Fibroblast of villous mesenchyme (primary cell): ENCODE results near the gene ADSS1. TPM values are rescaled to one million over a fixed set of nuclear protein-coding genes. Genes with fewer than 3 reads are reported as not detected.

Experiments used
- DNase-seq: peaks from one replicate; pipeline ENCODE4 v3.0.0-alpha.2; 2010; ENCODE audit warnings: low read depth
- H3K4me3 ChIP-seq: 2 replicates; pipeline ENCODE4 v1.5.1; 2011; ENCODE audit warnings: low read depth, mild to moderate bottlenecking, low read length
- CTCF ChIP-seq: IDR thresholded peaks from 2 replicates; pipeline ENCODE4 v1.5.1; 2012; ENCODE audit warnings: low read depth, mild to moderate bottlenecking, low read length; ENCODE audit not compliant: insufficient read depth
- total RNA-seq: library from RNA; depleted of rRNA; stranded (reverse); fragments of >200 nt; gene quantifications from 2 replicates; pipeline ENCODE4 v1.2.3, GENCODE V29; 2012

Gene ADSS1
- total RNA-seq, 1 donor: 4.3 TPM

GRCh38 chr14:104691546-104692260, 32.3 kb upstream of the ADSS1 start:
- DNase-seq: no peak
- peak overlapping the region; percentile 77 for H3K4me3 ChIP-seq

GRCh38 chr14:104692261-104692938, 31.6 kb upstream of the ADSS1 start:
- DNase-seq: no peak
- no peak for TF ChIP-seq CTCF
- H3K4me3 ChIP-seq: no peak overlapping the region

More at GRCh38 chr14:104691546-104692260, 32.3 kb upstream of the ADSS1 start:
- TF ChIP-seq CTCF: no peak

GRCh38 chr14:104692939-104693315, 31.1 kb upstream of the ADSS1 start:
- DNase-seq: no peak
- TF ChIP-seq CTCF: no peak
- no peak overlapping the region for H3K4me3 ChIP-seq

- H3K4me3 ChIP-seq: no peak overlapping the region
- no peak for DNase-seq
- TF ChIP-seq CTCF: no peak
These were observed 30.3 kb upstream of the ADSS1 start for GRCh38 chr14:104693482-104694431.

- DNase-seq: no peak
- H3K4me3 ChIP-seq: no peak overlapping the region
- TF ChIP-seq CTCF: no peak
These were observed 29.5 kb upstream of the ADSS1 start for GRCh38 chr14:104694475-104694950.

GRCh38 chr14:104694991-104695659, 28.9 kb upstream of the ADSS1 start:
- DNase-seq: no peak
- TF ChIP-seq CTCF: no peak
- H3K4me3 ChIP-seq: no peak overlapping the region
